Esophagus muscularis mucosa (tissue), 3 donors: ENCODE results near the gene MAP2K6.

Experiments
- CTCF ChIP-seq, 3 experiments: fragments of 200-600 bp in 2 of 3; fragments of 450-650 bp in 1 of 3; sonication (generic) in 2 of 3; IDR thresholded peaks; one replicate each; pipeline ENCODE4 v1.5.1; 2017 to 2019; ENCODE audit warnings: antibody characterized with exemption in 3 of 3, mild to moderate bottlenecking in 2 of 3, moderate library complexity in 1 of 3
- POLR2AphosphoS5 ChIP-seq, 2 donors: sonication (generic); formaldehyde crosslinking; IDR thresholded peaks; one replicate each; pipeline ENCODE4 v1.6.1; 2017; ENCODE audit warnings: antibody characterized with exemption in 2 of 2

DNA sequence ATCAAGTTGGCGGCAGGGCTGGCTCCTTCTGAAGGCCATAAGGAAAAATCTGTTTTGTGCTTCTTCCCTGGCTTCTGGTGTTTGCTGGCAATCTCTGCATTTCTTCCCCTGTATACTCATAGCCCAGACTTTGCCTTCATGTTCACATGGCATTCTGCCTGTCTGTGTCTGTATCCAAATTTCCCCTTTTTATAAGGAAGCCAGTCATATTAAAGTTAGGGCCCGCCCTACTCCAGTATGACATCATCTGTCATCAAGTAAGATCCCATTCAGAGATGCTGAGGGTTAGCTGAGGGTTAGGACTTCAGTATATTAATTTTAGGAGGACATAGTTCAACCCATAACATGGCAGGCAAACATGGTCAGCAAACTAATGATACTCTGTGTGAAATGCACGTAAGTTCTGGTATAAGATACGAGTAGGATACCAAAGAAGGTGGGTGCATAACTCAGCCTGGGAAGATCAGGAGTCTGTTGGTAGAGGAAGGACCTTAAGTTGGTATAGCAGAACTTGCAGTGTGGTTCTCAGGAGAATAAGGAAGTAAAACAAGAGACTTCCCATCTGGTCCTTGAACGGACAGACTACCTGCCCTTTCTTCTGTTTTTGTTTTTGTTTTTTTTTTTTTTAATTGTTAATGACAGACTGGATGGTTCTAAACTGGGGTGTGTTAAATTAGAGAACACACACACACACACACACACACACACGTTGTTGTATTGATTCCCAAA, 13.9 kb downstream of the MAP2K6 start:
- TF ChIP-seq CTCF (IDR thresholded peaks at IDR 0.05): no peak
- TF ChIP-seq POLR2AphosphoS5 (IDR thresholded peaks at IDR 0.05): no peak
